Astrocyte of the spinal cord (primary cell): ENCODE data around the gene MRPL33.
"Not testable (repeated sequence)": the region's sequence is repeated elsewhere in the genome, so short reads cannot be mapped to it uniquely, and the experiment has no call there.

ENCODE experiments used
- DNase-seq: peaks from one replicate; pipeline ENCODE4 v3.0.0; 2011; ENCODE audit warnings: low read depth, low spot score
- H3K4me3 ChIP-seq: 2 replicates; pipeline ENCODE4 v1.5.1; 2011; ENCODE audit warnings: low read depth, mild to moderate bottlenecking, low read length, moderate library complexity
- in situ Hi-C: cut with HindIII; loops from 2 replicates; pipeline ENCODE4 v1.10.0; 2017; ENCODE audit warnings: low sequenced_read_pairs
- TF ChIP-seq, protein P1 (sequence below): IDR thresholded peaks from 2 replicates; pipeline ENCODE4 v1.5.1; 2012; ENCODE audit warnings: low read depth, mild to moderate bottlenecking, low read length, inconsistent platforms

Gene MRPL33

DNA sequence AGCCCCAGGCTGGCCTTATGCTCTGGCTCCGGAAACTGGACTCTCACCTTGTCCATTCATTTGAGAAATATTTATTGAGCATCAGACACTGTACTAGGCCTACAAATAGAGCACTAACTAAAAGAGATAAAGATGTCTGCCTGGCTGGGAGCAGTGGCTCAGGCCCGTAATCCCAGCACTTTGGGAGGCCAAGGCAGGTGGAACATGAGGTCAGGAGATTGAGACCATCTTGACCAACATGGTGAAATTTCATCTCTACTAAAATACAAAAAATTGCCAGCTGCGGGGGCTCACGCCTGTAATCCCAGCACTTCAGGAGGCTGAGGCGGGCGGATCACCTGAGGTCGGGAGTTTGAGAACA lies 7.6 kb upstream of the MRPL33 start:
- DNase-seq: no peak
- no peak overlapping the region for H3K4me3 ChIP-seq
- in situ Hi-C loops: no loop called here
- TF ChIP-seq, protein P1, sequence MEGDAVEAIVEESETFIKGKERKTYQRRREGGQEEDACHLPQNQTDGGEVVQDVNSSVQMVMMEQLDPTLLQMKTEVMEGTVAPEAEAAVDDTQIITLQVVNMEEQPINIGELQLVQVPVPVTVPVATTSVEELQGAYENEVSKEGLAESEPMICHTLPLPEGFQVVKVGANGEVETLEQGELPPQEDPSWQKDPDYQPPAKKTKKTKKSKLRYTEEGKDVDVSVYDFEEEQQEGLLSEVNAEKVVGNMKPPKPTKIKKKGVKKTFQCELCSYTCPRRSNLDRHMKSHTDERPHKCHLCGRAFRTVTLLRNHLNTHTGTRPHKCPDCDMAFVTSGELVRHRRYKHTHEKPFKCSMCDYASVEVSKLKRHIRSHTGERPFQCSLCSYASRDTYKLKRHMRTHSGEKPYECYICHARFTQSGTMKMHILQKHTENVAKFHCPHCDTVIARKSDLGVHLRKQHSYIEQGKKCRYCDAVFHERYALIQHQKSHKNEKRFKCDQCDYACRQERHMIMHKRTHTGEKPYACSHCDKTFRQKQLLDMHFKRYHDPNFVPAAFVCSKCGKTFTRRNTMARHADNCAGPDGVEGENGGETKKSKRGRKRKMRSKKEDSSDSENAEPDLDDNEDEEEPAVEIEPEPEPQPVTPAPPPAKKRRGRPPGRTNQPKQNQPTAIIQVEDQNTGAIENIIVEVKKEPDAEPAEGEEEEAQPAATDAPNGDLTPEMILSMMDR: no peak

DNA sequence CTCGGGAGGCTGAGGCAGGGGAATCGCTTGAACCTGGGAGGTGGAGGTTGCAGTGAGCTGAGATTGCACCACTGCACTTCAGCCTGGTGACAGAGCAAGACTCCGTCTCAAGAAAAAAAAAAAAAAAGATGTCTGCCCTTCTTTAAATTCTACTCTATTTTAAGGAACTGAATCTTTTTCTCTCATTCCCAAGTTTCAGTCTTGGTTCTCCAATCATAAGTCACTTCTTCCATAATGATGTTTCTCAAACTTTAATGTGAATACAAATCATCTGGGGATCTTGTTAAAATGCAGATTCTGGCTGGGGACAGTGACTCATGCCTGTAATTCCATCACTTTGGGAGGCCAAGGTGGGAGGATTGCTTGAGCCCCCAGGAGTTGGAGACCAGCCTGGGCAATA lies 7.0 kb upstream of the MRPL33 start:
- DNase-seq, H3K4me3 ChIP-seq, in situ Hi-C loops: not testable (repeated sequence)

DNA sequence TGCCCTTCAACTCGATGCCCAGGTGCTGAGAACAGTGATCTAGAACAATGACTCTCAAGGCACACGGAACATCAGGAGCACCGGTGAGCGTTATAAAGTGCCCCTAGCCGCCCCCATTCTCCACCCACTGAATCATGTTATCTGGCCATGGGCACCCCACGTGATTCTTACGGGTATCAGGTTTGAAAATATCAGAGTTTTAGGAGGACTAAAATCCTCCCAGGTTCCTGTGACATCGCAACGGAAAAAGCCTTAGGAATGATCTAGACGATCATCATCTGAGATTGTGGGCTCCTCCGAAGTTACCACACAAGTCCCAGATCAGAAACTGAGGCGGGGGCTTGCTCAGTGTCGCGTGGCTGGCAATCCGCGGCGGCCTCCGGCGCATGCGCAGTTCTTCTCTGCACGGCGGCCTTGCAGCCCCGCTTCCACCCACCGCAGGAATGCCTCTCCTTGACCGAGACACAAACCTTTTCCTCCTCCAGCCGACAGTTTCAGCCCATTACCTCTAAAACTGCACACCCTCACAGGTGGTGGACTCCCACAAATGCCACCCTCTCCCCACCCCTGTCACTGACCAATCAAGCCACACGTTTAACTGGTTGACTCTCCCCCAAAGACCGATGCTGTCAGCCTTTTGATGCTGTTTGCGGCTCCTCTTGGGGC lies 5.8 kb upstream of the MRPL33 start:
- no peak for DNase-seq
- TF ChIP-seq, protein P1: no peak
- in situ Hi-C loops: no loop called here
- no peak overlapping the region for H3K4me3 ChIP-seq

DNA sequence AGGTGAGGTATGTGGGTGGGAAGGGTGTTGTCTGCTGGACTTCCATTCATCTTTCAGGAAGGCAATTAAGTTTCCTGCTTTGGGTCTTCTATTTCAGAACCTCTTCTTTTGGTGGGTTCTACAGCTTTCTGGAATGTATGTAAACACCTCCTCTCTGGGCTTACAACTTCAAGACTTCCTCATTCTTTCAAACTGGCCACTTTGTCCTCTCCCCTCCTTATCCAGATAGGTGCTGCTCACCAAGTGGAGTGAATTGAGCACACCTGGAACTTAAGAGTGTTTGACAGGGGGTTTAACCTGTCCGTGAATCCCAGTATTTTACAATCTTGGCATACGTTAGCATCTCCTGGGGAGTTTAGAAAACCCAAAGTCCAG lies 5.2 kb upstream of the MRPL33 start:
- no peak for DNase-seq
- TF ChIP-seq, protein P1: no peak
- in situ Hi-C loops: no loop called here
- no peak overlapping the region for H3K4me3 ChIP-seq

DNA sequence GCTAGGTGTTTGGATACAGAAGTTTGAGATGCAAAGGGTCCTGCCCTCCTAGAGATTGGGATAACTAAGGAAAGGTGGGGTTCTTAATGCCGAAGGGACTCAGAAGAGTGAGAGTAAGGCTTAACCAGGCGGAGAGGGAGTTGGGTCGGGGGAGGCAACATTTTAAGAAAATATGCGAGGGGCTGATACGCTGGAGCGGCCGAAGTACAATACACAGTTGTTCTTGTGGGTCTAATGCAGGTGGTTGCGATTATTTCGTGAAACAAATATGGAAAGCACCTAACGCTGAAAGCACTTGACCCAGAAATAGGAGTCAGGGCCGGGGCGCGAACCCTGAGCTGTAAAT lies 344 bp upstream of the MRPL33 start:
- in situ Hi-C loops: no loop called here
- TF ChIP-seq, protein P1: no peak

DNA sequence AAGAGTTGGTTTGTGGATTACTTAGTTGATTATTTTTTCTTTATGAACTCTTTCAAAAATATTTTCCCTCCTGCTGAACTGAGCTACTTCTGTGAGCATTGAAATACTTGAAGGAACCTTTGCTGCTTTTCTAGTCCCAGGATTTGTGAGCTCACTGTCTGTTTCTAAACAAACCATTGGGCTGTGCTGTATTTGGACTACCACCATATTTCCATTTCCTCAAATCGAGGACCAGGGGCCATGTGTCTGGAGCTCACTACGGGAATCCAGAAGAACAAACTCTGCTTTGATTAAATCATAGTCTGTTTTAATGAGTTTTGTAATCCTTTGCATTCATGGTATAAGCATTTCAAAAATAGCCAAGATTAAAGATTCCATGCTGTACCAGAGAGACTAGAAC lies 1.3 kb downstream of the MRPL33 start:
- TF ChIP-seq, protein P1: no peak
- peak overlapping the region; percentile 94 for H3K4me3 ChIP-seq
- no peak for DNase-seq
- in situ Hi-C loops: no loop called here

More for the DNA sequence above, 344 bp upstream of the MRPL33 start:
- H3K4me3 ChIP-seq: peak overlapping the region; percentile 94
- DNase-seq: no peak

DNA sequence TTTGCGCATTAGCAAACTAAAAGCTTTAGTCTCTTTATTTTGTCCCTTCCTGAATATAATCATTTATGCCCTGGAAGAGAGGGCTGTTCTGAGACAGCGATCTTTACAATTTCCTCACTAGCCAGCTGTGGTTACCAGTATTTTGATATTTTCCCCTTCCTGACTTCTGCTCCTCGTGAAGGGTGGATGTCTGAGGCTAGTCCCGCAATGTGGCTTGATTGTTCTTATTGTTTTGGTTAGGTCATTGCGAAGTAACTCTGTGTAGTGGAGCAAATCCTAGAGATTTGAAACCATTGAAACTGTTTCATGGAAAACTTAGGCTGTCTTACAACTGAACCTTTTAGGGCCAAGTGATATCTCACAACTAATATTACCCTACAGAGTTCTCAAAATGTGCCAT lies 2.4 kb downstream of the MRPL33 start:
- in situ Hi-C loops: no loop called here
- TF ChIP-seq, protein P1: no peak
- no peak for DNase-seq
- H3K4me3 ChIP-seq: no peak overlapping the region
